NCI-H82 (cell line): ENCODE measurements around the gene LAMTOR4.

ENCODE experiments used
- DNase-seq: peaks from one replicate; lab custom pipeline; 2025; lab: John Stamatoyannopoulos, UW

The LAMTOR4 gene

GRCh38 chr7:100148559-100149328, at the start of gene LAMTOR4:
Gene LAMTOR4 (plus strand): TSS chr7:100148918. CDS start chr7:100148973, 55 bp downstream.
- DNase-seq, result peak; percentile 100

- no peak for DNase-seq
Observed at GRCh38 chr7:100099452-100099851, 49.3 kb upstream of the LAMTOR4 start.

- peak; percentile 93 for DNase-seq
Observed at GRCh38 chr7:100100420-100101015, 48.2 kb upstream of the LAMTOR4 start.

GRCh38 chr7:100101016-100101862, 47.5 kb upstream of the LAMTOR4 start, which contains the start of the genes AP4M1 and MCM7:
Gene AP4M1 (plus strand): TSS chr7:100101643. CDS start chr7:100101715, 72 bp downstream.
Gene MCM7 (minus strand): TSS chr7:100101397. CDS start chr7:100101294, 103 bp downstream.
- DNase-seq, result peak; percentile 99

- no peak for DNase-seq
Observed at GRCh38 chr7:100102950-100103840, 45.5 kb upstream of the LAMTOR4 start.

GRCh38 chr7:100105534-100105933, 43.2 kb upstream of the LAMTOR4 start:
- no peak for DNase-seq

- no peak for DNase-seq
Observed at GRCh38 chr7:100106633-100107032, 42.1 kb upstream of the LAMTOR4 start.

- no peak for DNase-seq
Observed at GRCh38 chr7:100107125-100107737, 41.5 kb upstream of the LAMTOR4 start.

GRCh38 chr7:100107890-100108289, 40.8 kb upstream of the LAMTOR4 start:
- DNase-seq, result no peak

- peak; percentile 31 for DNase-seq
Observed at GRCh38 chr7:100109521-100110163, 39.1 kb upstream of the LAMTOR4 start.

- DNase-seq, result no peak
Observed at GRCh38 chr7:100111156-100111555, 37.6 kb upstream of the LAMTOR4 start.

GRCh38 chr7:100111914-100112313, 36.8 kb upstream of the LAMTOR4 start:
- no peak for DNase-seq

- DNase-seq, result no peak
Observed at GRCh38 chr7:100115026-100115425, 33.7 kb upstream of the LAMTOR4 start.

GRCh38 chr7:100118388-100119071, 30.2 kb upstream of the LAMTOR4 start:
- DNase-seq, result peak; percentile 65

- peak; percentile 98 for DNase-seq
Observed at GRCh38 chr7:100119072-100119969, 29.4 kb upstream of the LAMTOR4 start, which contains the start of the genes CNPY4 and TAF6. Gene CNPY4 (plus strand): TSS chr7:100119634. CDS start chr7:100119745, 111 bp downstream. Gene TAF6 (minus strand): TSS chr7:100119358. CDS start chr7:100114209, 5,149 bp downstream.

- DNase-seq, result peak; percentile 77
Observed at GRCh38 chr7:100119970-100120732, 28.6 kb upstream of the LAMTOR4 start.

- DNase-seq, result no peak
Observed at GRCh38 chr7:100120733-100121036, 28.0 kb upstream of the LAMTOR4 start.

- DNase-seq, result no peak
Observed at GRCh38 chr7:100122067-100122466, 26.7 kb upstream of the LAMTOR4 start.
